Germinal center (tissue), 1 donor: ENCODE data around the gene ENOSF1.
A peak's percentile ranks its signal among the peaks of the same experiment; 100 is the strongest.

ENCODE experiments used
- DNase-seq: peaks from one replicate; pipeline ENCODE4 v3.0.0; 2012; ENCODE audit warnings: mixed read lengths, low spot score

The ENOSF1 gene

DNA sequence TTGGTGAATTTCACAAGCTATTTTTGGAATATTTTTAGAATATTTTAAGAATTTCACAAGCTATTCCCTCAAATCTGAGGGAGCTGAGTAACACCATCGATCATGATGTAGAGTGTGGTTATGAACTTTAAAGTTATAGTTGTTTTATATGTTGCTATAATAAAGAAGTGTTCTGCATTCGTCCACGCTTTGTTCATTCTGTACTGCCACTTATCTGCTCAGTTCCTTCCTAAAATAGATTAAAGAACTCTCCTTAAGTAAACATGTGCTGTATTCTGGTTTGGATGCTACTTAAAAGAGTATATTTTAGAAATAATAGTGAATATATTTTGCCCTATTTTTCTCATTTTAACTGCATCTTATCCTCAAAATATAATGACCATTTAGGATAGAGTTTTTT is 39.1 kb downstream of the ENOSF1 start:
- no peak for DNase-seq

- DNase-seq, result no peak
Measured at GRCh38 chr18:671405-671804, 41.0 kb downstream of the ENOSF1 start.

- DNase-seq, result no peak
Measured at GRCh38 chr18:670522-670921, 41.9 kb downstream of the ENOSF1 start.

- no peak for DNase-seq
Measured at GRCh38 chr18:669077-669476, 43.4 kb downstream of the ENOSF1 start.

- no peak for DNase-seq
Measured at GRCh38 chr18:668260-668659, 44.2 kb downstream of the ENOSF1 start.

- no peak for DNase-seq
Measured at GRCh38 chr18:666628-667027, 45.8 kb downstream of the ENOSF1 start.

DNA sequence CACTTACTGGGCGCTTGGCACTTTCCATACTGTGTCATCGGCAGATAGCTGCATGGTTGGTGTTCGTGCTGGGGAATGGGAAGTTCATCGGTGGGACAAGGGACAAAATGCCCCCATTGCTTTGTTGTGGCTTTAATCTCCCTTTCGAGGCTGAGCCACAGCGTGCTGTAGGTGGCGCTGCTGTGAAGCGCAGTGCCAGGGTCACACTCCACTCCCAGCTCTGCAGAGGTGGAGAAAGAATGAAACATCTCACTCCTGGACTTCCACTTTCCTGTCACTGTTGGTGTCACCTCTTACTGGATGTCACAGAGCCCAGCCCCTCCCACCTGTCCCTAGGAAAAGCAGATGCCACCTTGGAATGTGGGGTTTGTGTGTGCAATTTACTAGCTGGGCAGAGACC is 46.3 kb downstream of the ENOSF1 start:
- no peak for DNase-seq

- DNase-seq, result no peak
Measured at GRCh38 chr18:662197-662596, 50.2 kb downstream of the ENOSF1 start.

- DNase-seq, result no peak
Measured at GRCh38 chr18:659597-659996, 52.8 kb downstream of the ENOSF1 start.

GRCh38 chr18:658947-659533 is 53.4 kb downstream of the ENOSF1 start:
- no peak for DNase-seq

DNA sequence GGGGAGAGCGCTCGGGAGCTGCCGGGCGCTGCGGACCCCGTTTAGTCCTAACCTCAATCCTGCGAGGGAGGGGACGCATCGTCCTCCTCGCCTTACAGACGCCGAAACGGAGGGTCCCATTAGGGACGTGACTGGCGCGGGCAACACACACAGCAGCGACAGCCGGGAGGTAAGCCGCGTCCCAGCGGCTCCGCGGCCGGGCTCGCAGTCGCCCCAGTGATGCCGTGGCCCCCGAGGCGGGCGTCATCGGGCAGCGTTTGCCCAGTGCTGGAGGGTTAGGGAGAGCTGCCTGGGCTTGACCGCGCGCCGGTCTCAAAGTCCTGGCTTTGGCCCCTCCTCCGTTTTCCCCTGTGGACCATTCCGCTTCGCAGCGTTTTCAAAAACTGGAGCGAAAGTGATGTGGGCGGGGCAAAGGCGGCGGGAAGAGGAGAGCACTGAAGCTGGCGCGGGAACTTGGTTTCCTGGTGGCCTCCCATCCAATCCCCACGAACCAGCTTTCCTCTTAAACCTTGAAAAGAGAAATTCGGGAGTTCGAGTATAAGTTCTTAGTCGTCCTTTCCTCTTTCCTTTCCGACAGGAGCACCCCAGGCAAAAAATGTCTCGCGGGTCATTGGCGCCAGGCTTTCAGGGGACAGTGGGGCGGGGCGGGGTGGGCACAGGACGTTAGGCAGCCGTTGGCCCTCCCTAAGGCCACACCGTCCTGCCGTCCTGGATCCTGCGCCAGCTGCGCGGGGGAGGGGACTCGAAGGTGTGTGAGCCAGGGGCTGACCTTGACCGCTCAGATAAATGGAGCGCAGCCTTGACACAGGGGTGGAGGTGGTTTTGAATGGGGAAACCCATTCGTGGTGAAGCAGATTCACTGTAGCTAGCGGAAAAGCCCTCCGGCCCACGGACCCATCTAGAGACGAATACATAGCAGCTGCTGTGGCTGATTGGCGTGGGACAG is 54.2 kb downstream of the ENOSF1 start:
- peak; percentile 64 for DNase-seq

- peak; percentile 61 for DNase-seq
Measured at GRCh38 chr18:657311-658000, 55.0 kb downstream of the ENOSF1 start, which contains the start of gene TYMS. TYMS (plus strand) TSS chr18:657653; CDS start chr18:657743, 90 bp downstream.

GRCh38 chr18:655445-655844 is 57.0 kb downstream of the ENOSF1 start:
- no peak for DNase-seq

DNA sequence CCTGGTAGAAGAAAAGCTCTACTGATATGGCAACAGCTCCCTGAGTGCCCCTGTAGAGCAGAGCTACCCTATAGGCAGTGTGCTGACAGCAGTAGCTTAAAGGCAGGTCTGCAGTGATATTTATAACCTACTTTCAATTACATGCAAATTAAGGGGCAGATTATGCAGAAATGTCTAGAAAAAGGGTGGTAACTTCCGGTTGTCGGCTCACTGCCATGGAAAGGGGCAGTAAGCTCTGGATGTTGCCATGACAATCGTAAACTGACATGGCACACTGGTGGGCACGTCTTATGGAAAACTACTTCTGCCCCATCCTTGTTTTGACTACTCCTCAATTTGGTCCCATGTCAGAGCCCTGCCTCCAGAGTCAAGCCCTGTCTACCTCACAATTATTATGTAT is 57.8 kb downstream of the ENOSF1 start:
- no peak for DNase-seq

GRCh38 chr18:653512-653911 is 58.9 kb downstream of the ENOSF1 start:
- no peak for DNase-seq

- DNase-seq, result no peak
Measured at GRCh38 chr18:652131-652530, 60.3 kb downstream of the ENOSF1 start.

GRCh38 chr18:650428-650858 is 62.0 kb downstream of the ENOSF1 start:
- DNase-seq, result no peak

DNA sequence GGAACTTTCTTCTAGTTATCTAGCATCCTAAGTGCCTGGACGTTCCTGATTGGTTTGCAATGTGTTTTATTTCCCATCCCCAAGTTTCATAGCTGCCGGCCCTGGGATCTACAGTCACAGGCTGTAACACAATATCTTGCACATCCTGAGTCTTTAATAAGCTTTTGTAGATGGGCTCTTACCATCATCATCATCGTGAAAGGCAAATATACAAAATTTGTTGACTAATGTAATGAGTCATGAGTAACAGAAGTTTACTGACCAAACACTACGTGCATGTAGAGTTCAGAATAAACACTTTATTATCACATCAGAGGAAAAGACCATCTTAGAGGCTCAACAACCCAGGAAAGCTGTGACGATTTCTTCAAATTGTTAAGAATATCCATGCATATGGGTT is 63.1 kb downstream of the ENOSF1 start:
- DNase-seq, result no peak

DNA sequence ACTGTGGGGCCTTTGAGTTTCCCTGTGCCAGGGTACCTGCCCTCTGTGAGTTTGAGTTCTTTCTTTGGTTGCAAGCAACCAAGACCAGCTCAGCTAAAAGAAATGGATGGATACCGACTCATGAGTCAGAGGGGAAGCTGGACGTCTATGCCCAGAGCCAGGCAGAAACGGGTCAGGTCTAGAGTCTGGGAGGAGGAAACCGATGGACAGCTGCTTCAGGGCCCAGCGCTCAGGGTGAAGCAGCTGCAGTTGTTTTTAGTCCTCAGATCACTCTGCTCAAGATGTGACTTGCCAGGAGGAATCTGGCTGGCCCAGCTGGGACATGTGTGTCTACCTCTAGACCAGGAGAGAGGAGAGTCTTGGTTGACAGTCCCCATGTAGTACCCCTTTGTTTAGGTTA is 65.1 kb downstream of the ENOSF1 start:
- DNase-seq, result no peak

- DNase-seq, result no peak
Measured at GRCh38 chr18:644395-645004, 67.9 kb downstream of the ENOSF1 start.

DNA sequence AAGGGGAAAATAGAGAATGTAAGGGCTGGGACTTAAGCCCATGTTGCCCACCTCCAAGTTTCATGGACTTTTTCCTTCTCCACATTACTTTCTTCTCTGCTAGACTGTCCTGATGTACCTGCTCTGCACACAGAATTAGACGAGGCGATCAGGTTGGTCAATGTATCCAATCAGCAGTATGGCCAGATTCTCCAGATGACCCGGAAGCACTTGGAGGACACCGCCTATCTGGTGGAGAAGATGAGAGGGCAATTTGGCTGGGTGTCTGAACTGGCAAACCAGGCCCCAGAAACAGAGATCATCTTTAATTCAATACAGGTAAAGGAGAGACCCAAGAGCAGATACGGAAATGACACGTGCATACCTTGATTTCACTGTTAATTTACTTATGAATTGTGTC is 71.2 kb downstream of the ENOSF1 start:
- DNase-seq, result no peak

GRCh38 chr18:635171-635570 is 77.3 kb downstream of the ENOSF1 start:
- no peak for DNase-seq
